CD4-positive, alpha-beta T cell (primary cell): ENCODE results near the gene RXRA. TPM values are rescaled to one million over a fixed set of nuclear protein-coding genes. Genes with fewer than 3 reads are reported as not detected.

Experiments used
- ATAC-seq: fragments of 200-7000 bp; cut with Tn5 transposase; one replicate; pipeline ENCODE4 v1.10.0; 2022; ENCODE audit warnings: mild to moderate bottlenecking; ENCODE audit not compliant: poor library complexity
- CTCF ChIA-PET: fragments of 350-600 bp; sonication (Branson Sonifier 250); formaldehyde crosslinking; loops from one replicate; lab custom pipeline; 2021; ENCODE audit warnings: antibody characterized with exemption, inconsistent platforms; lab: Charles Lee
- POLR2A ChIA-PET: fragments of 350-600 bp; sonication (Branson Sonifier 250); formaldehyde crosslinking; loops from one replicate; lab custom pipeline; 2021; ENCODE audit warnings: antibody characterized with exemption, inconsistent platforms; lab: Charles Lee
- DNase-seq, 14 experiments: peaks; one replicate each; pipeline ENCODE4 v3.0.0-alpha.2; 2013 to 2020; ENCODE audit warnings: mixed read lengths in 2 of 14
- H3K27ac ChIP-seq, 2 donors: one replicate each; pipeline versions ENCODE4 v1.5.1 to v1.7.0; 2013; ENCODE audit warnings: low read length in 2 of 2, low read depth in 1 of 2, mild to moderate bottlenecking in 1 of 2
- H3K27me3 ChIP-seq, 2 experiments: 1 replicate in 1 of 2; 2 replicates in 1 of 2; pipeline versions ENCODE4 v1.6.1 to v1.7.0; 2013; ENCODE audit warnings: low read length in 2 of 2, control low read depth in 1 of 2, mild to moderate bottlenecking in 1 of 2, moderate library complexity in 1 of 2; ENCODE audit not compliant: insufficient read depth in 2 of 2, control insufficient read depth in 1 of 2
- H3K36me3 ChIP-seq: one replicate; pipeline ENCODE4 v1.6.1; 2013; ENCODE audit warnings: low read length, control low read depth; ENCODE audit not compliant: insufficient read depth
- H3K4me1 ChIP-seq: one replicate; pipeline ENCODE4 v1.6.1; 2013; ENCODE audit warnings: low read length, control low read depth; ENCODE audit not compliant: insufficient read depth
- H3K4me3 ChIP-seq: one replicate; pipeline ENCODE4 v1.5.1; 2013; ENCODE audit warnings: mild to moderate bottlenecking, low read length, moderate library complexity
- H3K9me3 ChIP-seq, 2 experiments: 1 replicate in 1 of 2; 2 replicates in 1 of 2; pipeline versions ENCODE4 v1.6.1 to v1.7.0; 2013; ENCODE audit warnings: low read length in 2 of 2, mild to moderate bottlenecking in 2 of 2, control low read depth in 1 of 2, moderate library complexity in 1 of 2; ENCODE audit not compliant: control insufficient read depth in 1 of 2, insufficient read depth in 1 of 2
- H3K27ac Mint-ChIP-seq: one replicate; pipeline ENCODE4 v1.8.0; 2020; ENCODE audit warnings: mixed read lengths
- H3K27me3 Mint-ChIP-seq: one replicate; pipeline ENCODE4 v1.8.0; 2021; ENCODE audit warnings: mixed read lengths
- H3K36me3 Mint-ChIP-seq: one replicate; pipeline ENCODE4 v1.8.0; 2021; ENCODE audit warnings: low read depth, mixed read lengths
- H3K4me1 Mint-ChIP-seq: one replicate; pipeline ENCODE4 v1.8.0; 2021; ENCODE audit warnings: low read depth, mixed read lengths
- H3K4me3 Mint-ChIP-seq: one replicate; pipeline ENCODE4 v1.8.0; 2020; ENCODE audit warnings: mild to moderate bottlenecking, mixed read lengths
- H3K9me3 Mint-ChIP-seq: one replicate; pipeline ENCODE4 v1.8.0; 2020; ENCODE audit warnings: mixed read lengths
- CTCF ChIP-seq: fragments of 200-600 bp; IDR thresholded peaks from one replicate; pipeline ENCODE4 v1.8.0; 2022; ENCODE audit warnings: antibody characterized with exemption, mild to moderate bottlenecking
- intact Hi-C, 2 experiments: fragments of 100-400 bp; cut with DNase I in 1 of 2; cut with micrococcal nuclease in 1 of 2; formaldehyde crosslinking; loops; one replicate each; pipeline versions ENCODE4 v1.15.1 to v1.9.0; 2023 to 2025; cut with DNase I, micrococcal nuclease
- total RNA-seq, 174 experiments: library from RNA in 2 of 174; stranded (reverse) in 2 of 174; gene quantifications; one replicate each; pipeline ENCODE4 v1.2.3 and lab custom pipeline; 2021 to 2026

RXRA gene
- total RNA-seq, 2 experiments from 2014 or later, result 7.3 to 8.4 TPM

GRCh38 chr9:134420281-134420845 lies 94.1 kb downstream of the RXRA start:
- no peak for TF ChIP-seq CTCF
- Histone ChIP-seq H3K27ac (no peak overlapping the region), H3K27me3 (no peaks in the 10 kb centered on the region), H3K4me3 (no peak overlapping the region), H3K36me3 (peaks cover 3% of the 10 kb centered on the region), H3K4me1 (no peaks in the 10 kb centered on the region), H3K9me3 (no peaks in the 10 kb centered on the region)
- Mint-ChIP-seq H3K27ac (no peak overlapping the region), H3K4me3 (no peak overlapping the region), H3K36me3 (peaks cover 8% of the 10 kb centered on the region), H3K27me3 (no peaks in the 10 kb centered on the region), H3K9me3 (no peaks in the 10 kb centered on the region), H3K4me1 (no peaks in the 10 kb centered on the region)
- CTCF ChIA-PET, result no interaction called here
- POLR2A ChIA-PET, result interaction anchor here (0.7 kb wide), 1 partner anchor 13 kb away, joined by 3 read pairs; no protein-coding TSS in a partner anchor
- intact Hi-C loops, result no loop called here
- ATAC-seq, result no peak
- no peak for DNase-seq

GRCh38 chr9:134420974-134421432 lies 94.7 kb downstream of the RXRA start:
- ChIA-PET CTCF (no interaction called here), POLR2A (interaction anchor here (0.7 kb wide), 1 partner anchor 14 kb away, joined by 3 read pairs; no protein-coding TSS in a partner anchor)
- DNase-seq (no peak), ATAC-seq (no peak)
- H3K27me3 ChIP-seq, result no peaks in the 10 kb centered on the region
- intact Hi-C loops, result no loop called here
- peaks cover 3% of the 10 kb centered on the region for H3K36me3 ChIP-seq
- no peak overlapping the region for H3K4me3 ChIP-seq
- no peak overlapping the region for H3K27ac Mint-ChIP-seq
- H3K27ac ChIP-seq, result no peak overlapping the region
- no peaks in the 10 kb centered on the region for H3K9me3 ChIP-seq
- H3K4me3 Mint-ChIP-seq, result no peak overlapping the region
- H3K4me1 Mint-ChIP-seq, result no peaks in the 10 kb centered on the region
- H3K36me3 Mint-ChIP-seq, result peaks cover 8% of the 10 kb centered on the region
- H3K27me3 Mint-ChIP-seq, result no peaks in the 10 kb centered on the region
- H3K9me3 Mint-ChIP-seq, result no peaks in the 10 kb centered on the region
- H3K4me1 ChIP-seq, result no peaks in the 10 kb centered on the region
- no peak for TF ChIP-seq CTCF

GRCh38 chr9:134421888-134422287 lies 95.6 kb downstream of the RXRA start:
- Mint-ChIP-seq H3K9me3 (no peaks in the 10 kb centered on the region), H3K27me3 (no peaks in the 10 kb centered on the region), H3K4me3 (no peak overlapping the region), H3K27ac (no peak overlapping the region), H3K36me3 (peaks cover 8% of the 10 kb centered on the region), H3K4me1 (no peaks in the 10 kb centered on the region)
- intact Hi-C loops, result no loop called here
- DNase-seq (no peak), ATAC-seq (no peak)
- Histone ChIP-seq H3K36me3 (peaks cover 3% of the 10 kb centered on the region), H3K27ac (no peak overlapping the region), H3K27me3 (no peaks in the 10 kb centered on the region), H3K4me3 (no peak overlapping the region), H3K9me3 (no peaks in the 10 kb centered on the region), H3K4me1 (no peaks in the 10 kb centered on the region)
- ChIA-PET POLR2A (no interaction called here), CTCF (no interaction called here)
- no peak for TF ChIP-seq CTCF
